Measurements from ENCODE around the gene TFIP11.

Gene TFIP11

GRCh38 chr22:26460202-26460601 lies 52.1 kb downstream of the TFIP11 start:
- DNase-seq (ENCODE audit: extremely low read depth, low read depth) = no peak
- no peak for TF ChIP-seq CTCF (IDR thresholded peaks at IDR 0.05; ENCODE audit: low read depth, low read length)

- TF ChIP-seq CTCF (IDR thresholded peaks at IDR 0.05; ENCODE audit: low read depth, low read length) = no peak
- DNase-seq (ENCODE audit: extremely low read depth, low read depth) = no peak
Observed at GRCh38 chr22:26457661-26458272, 54.5 kb downstream of the TFIP11 start.

GRCh38 chr22:26453812-26454500 lies 58.3 kb downstream of the TFIP11 start:
- DNase-seq (ENCODE audit: extremely low read depth, low read depth) = no peak
- TF ChIP-seq CTCF (IDR thresholded peaks at IDR 0.05; ENCODE audit: low read depth, low read length) = no peak

GRCh38 chr22:26453216-26453615 lies 59.1 kb downstream of the TFIP11 start:
- TF ChIP-seq CTCF (IDR thresholded peaks at IDR 0.05; ENCODE audit: low read depth, low read length) = no peak
- no peak for DNase-seq (ENCODE audit: extremely low read depth, low read depth)

- DNase-seq (ENCODE audit: extremely low read depth, low read depth) = no peak
- no peak for TF ChIP-seq CTCF (IDR thresholded peaks at IDR 0.05; ENCODE audit: low read depth, low read length)
Observed at GRCh38 chr22:26452236-26453016, 59.8 kb downstream of the TFIP11 start.

GRCh38 chr22:26450453-26451185 lies 61.7 kb downstream of the TFIP11 start:
- no peak for TF ChIP-seq CTCF (IDR thresholded peaks at IDR 0.05; ENCODE audit: low read depth, low read length)
- no peak for DNase-seq (ENCODE audit: extremely low read depth, low read depth)

Measured in AG09319 (cell line).